AG08395 (cell line): ENCODE data around the gene LPIN1.
"Not testable (repeated sequence)": the region's sequence is repeated elsewhere in the genome, so short reads cannot be mapped to it uniquely, and the experiment has no call there.

Experiments used
- DNase-seq: peaks from one replicate; pipeline ENCODE4 v3.0.0; 2012; ENCODE audit warnings: mixed read lengths, low spot score

The LPIN1 gene

DNA sequence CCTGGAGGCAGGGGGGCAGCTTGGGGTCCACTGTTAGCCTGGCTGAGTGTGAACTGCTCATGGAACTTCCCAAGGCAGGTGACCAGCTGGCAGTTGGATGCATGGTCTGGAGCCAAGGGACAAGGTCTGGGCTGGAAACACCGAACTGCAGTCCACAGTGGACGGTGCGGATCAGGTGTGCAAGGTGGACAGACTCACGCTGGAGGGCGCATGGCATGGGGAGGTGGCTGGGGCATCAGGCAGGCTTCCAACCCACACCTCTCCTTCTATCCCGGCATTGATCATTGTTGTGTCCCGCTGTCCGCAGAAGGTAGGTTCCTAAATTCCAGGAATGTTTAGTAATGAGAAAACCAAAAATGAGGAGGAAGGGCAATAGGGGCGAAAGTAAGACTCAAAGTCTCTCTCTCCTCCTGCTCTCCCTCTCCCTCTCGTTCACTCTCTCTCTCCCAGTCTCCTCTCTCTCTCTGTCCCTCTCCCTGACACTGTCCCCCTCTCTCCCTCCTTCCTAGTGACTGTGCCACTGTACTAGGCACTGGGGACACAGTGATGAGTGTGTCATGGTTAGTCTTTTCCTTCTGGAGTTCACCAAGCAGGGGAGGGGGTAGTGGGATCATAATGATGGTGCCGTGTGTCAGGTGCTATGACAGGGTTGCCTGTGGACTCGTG is 30.3 kb upstream of the LPIN1 start:
- DNase-seq: no peak

- DNase-seq: peak; percentile 60
These were observed 29.6 kb upstream of the LPIN1 start for GRCh38 chr2:11716689-11717321.

- DNase-seq: no peak
These were observed 28.8 kb upstream of the LPIN1 start for GRCh38 chr2:11717623-11718022.

DNA sequence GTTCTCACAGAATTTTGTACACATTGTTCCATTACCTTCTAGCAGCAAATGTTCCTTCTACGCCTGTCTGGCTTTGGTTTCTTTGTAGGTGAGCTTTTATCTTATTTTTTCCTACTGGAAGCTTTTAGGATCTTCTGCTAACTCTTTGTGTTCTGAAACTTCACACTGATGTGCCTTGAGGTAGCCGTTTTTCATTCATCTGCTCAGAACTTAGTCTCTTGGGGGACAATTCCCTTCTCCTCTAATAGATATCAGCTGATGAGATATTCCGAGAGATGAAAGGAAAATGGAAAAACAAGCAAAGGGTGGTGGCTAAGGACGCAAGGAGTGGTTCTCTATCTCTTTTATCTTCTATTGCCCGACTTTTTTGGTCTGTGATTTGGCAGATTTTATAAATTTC is 27.8 kb upstream of the LPIN1 start:
- DNase-seq: no peak

- no peak for DNase-seq
These were observed 27.0 kb upstream of the LPIN1 start for GRCh38 chr2:11719230-11719977.

- DNase-seq: no peak
These were observed 25.7 kb upstream of the LPIN1 start for GRCh38 chr2:11720752-11721151.

GRCh38 chr2:11722292-11723060 is 24.0 kb upstream of the LPIN1 start:
- no peak for DNase-seq

DNA sequence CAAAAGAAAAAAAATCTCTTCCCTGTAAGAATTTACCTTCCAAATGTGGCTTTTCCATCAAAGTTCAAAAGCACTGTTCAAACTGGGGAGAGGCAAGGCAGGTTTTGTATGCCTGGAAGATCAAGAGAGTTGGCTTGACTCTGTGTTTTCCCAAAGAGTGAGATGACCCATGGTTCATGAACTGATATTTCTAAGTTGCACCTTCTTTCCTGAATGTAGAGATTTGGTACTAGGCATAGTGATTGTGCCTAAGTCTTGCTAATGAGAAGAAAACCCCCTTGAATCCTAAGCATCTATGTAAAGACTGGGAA is 23.4 kb upstream of the LPIN1 start:
- DNase-seq: no peak

GRCh38 chr2:11724151-11724550 is 22.3 kb upstream of the LPIN1 start:
- DNase-seq: no peak

DNA sequence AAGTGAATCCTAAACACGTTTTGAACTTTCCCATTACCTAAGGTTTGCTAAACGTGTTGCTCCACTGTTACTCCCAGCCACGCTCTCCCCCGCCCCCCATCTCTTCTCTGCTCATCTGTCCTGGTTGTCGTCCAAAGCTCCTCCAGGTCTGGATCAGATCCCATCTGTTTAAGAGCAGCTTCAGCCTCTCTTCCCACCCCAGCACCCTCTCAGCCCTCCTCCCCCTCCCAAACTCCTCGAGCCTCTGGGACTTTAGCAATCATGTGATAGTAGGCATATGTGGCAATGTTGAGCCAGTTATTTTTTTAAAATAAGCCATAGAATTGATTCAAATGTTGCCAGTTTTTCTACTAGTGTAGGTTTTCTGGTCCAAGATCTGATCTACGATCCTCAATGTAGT is 20.0 kb upstream of the LPIN1 start:
- no peak for DNase-seq

GRCh38 chr2:11729362-11730212 is 16.8 kb upstream of the LPIN1 start:
- DNase-seq: no peak

DNA sequence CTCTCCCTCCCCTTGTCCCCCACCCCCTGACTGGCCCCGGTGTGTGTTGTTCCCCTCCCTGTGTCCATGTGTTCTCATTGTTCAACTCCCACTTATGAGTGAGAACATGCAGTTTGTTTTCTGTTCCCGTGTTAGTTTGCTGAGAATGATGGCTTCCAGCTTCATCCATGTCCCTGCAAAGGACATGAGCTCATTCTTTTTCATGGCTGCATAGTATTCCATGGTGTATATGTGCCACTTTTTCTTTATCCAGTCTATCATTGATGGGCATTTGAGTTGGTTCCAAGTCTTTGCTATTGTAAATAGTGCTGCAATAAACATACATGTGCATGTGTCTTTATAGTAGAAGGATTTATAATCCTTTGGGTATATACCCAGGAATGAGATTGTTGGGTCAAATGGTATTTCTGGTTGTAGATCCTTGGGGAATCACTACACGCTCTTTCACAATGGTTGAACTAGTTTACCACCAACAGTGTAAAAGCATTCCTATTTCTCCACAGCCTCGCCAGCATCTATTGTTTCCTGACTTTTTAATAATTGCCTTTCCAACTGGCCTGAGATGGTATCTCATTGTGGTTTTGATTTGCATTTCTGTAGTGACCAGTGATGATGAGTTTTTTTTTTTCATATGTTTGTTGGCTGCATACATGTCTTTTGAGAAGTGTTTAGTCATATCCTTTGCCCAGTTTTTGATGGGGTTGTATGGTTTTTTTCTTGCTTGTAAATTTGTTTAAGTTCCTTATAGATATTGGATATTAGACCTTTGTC is 15.0 kb upstream of the LPIN1 start:
- not testable (repeated sequence) for DNase-seq

DNA sequence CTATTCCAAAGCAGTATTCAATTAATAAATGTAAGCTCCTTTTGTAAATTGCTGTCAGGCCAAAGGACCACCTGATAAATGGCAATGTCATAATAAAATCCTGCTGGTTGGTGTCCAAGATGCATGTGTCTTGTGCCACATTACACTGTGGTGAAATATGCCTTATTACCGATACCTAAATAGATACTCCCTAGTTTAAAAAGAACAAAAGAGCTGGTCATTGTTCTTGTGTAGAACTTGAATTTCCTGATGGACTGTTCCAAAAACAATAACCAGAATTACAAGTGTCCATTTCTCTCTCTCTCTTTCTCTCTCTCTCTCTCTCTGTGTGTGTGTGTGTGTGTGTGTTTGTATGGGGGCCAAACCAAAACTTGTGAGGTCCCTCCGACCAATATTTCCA is 13.8 kb upstream of the LPIN1 start:
- DNase-seq: no peak

- DNase-seq: not testable (repeated sequence)
These were observed 8.6 kb upstream of the LPIN1 start for GRCh38 chr2:11737852-11738251.

- peak; percentile 76 for DNase-seq
These were observed 7.6 kb upstream of the LPIN1 start for GRCh38 chr2:11738589-11739436.

DNA sequence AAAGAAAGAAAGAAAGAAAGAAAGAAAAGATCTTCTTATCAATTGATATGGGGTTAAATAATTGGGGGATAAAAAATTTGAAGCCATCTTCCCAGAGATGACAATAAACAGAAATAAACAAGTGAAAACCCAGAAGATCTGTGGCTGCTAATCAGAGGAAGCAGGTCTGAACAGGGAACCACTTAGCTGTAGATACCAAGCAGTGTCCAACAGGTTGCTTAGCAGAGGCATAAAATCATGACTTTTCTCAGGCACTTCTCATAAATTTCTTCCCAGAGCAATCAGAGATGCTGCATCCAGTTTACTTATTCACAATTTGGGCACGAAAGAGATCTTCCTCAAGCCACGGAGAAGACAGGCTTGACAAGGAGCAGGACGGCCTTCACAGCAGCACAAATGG is 5.7 kb upstream of the LPIN1 start:
- DNase-seq: no peak

DNA sequence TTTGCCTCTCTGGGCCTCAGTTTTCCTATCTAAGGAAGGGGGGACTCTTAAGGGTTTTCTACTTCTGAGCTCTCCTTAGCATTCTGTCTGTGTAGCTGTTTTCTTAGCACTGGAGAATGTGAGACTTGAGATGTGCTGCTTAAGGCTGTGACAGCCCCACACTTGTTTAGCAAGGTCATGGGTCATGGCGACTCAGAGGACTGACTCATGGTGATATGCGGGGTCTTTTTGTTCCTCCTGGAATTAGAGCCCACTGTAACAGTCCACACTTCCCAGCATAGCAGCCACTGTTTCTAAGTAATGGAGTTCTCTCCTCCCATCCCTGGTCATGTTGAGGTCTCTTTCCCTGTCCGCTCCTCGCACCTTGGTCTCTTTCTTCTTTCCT is 4.1 kb upstream of the LPIN1 start:
- DNase-seq: no peak

DNA sequence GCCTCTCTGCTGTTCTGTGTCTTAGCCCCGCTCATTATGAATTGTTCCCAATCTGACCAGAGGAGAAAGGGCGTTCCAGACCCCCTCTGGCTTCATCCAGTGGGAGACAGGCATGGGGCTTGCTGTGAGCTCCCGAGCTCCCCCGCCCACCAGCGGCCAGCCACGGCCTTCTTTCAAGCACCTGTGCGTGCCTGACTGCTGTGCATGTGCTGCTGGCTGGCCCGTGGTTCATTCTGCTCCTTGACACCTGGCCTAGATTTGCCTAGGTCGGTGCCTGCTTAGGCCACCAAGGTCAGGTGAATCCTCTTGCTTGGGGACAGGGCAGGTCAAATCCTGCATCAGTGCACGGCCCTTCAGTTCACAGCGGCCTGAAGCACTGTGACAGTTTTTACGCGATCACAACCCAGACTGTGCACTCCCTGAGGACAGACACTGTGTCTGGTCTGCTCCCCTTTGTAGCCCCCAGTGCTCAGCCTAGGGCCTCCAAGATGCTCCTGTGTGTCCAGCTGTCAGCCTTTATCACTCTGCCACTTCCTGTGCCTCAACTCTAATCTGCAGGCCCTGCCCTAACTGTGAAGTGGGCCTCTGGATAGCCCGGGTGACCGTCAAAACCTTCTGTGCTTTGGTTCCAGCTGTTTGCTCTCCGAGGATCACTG is 3.6 kb upstream of the LPIN1 start:
- DNase-seq: no peak

GRCh38 chr2:11743366-11743765 is 3.1 kb upstream of the LPIN1 start:
- DNase-seq: no peak
